SK-N-SH treated with all-trans-retinoic acid at 6 μM for 48 hours (cell line): Measurements from ENCODE around the gene PPP1R18.

Source experiments
- ESRRG ChIP-seq: fragments of 250-450 bp; sonication (Bioruptor Pico); IDR thresholded peaks from 2 replicates; pipeline ENCODE4 v1.6.1; 2021; ENCODE audit warnings: mild to moderate bottlenecking
- ISL1 ChIP-seq: fragments of 250-450 bp; sonication (Bioruptor Pico); IDR thresholded peaks from 2 replicates; pipeline ENCODE4 v2.1.2; 2022; ENCODE audit warnings: mild to moderate bottlenecking, moderate library complexity
- ZFP30 ChIP-seq: fragments of 450-650 bp; formaldehyde crosslinking; IDR thresholded peaks from 2 replicates; pipeline ENCODE4 v1.5.0; 2022; ENCODE audit warnings: mild to moderate bottlenecking, moderate library complexity

- TF ChIP-seq ZFP30 (CRISPR knock-in tag) = no peak
- no peak for TF ChIP-seq ESRRG (CRISPR knock-in tag)
- TF ChIP-seq ISL1 = no peak
Measured at GRCh38 chr6:30654798-30655742, 31.4 kb downstream of the PPP1R18 start.
